Astrocyte of the cerebellum (primary cell): Measurements from ENCODE around the gene ANKRD44.

Experiments
- DNase-seq: peaks from one replicate; pipeline ENCODE4 v3.0.0-alpha.2; 2011; ENCODE audit warnings: low read depth
- H3K4me3 ChIP-seq: 2 replicates; pipeline ENCODE4 v1.5.1; 2011; ENCODE audit warnings: mild to moderate bottlenecking, low read depth, low read length, moderate library complexity
- CTCF ChIP-seq: IDR thresholded peaks from 2 replicates; pipeline ENCODE4 v1.5.1; 2012; ENCODE audit warnings: low read length, low read depth, moderate library complexity, mild to moderate bottlenecking; ENCODE audit errors: missing control alignments
- in situ Hi-C: cut with HindIII; loops from 2 replicates; pipeline ENCODE4 v1.10.0; 2017; ENCODE audit warnings: low sequenced_read_pairs

The ANKRD44 gene

GRCh38 chr2:197276156-197276555 lies 34.4 kb downstream of the ANKRD44 start:
- in situ Hi-C loops, result loop anchor here (5.0 kb wide), 1 partner anchor 64 kb away; no protein-coding TSS in a partner anchor
- no peak for DNase-seq
- TF ChIP-seq CTCF, result no peak
- no peak overlapping the region for H3K4me3 ChIP-seq

GRCh38 chr2:197274937-197275336 lies 35.6 kb downstream of the ANKRD44 start:
- in situ Hi-C loops, result loop anchor here (5.0 kb wide), 1 partner anchor 63 kb away; no protein-coding TSS in a partner anchor
- DNase-seq, result no peak
- H3K4me3 ChIP-seq, result no peak overlapping the region
- TF ChIP-seq CTCF, result no peak

GRCh38 chr2:197274349-197274748 lies 36.2 kb downstream of the ANKRD44 start:
- in situ Hi-C loops, result no loop called here
- H3K4me3 ChIP-seq, result no peak overlapping the region
- no peak for DNase-seq
- no peak for TF ChIP-seq CTCF

GRCh38 chr2:197273485-197273884 lies 37.1 kb downstream of the ANKRD44 start:
- DNase-seq, result no peak
- no peak overlapping the region for H3K4me3 ChIP-seq
- in situ Hi-C loops, result no loop called here
- no peak for TF ChIP-seq CTCF

GRCh38 chr2:197270601-197271000 lies 40.0 kb downstream of the ANKRD44 start:
- in situ Hi-C loops, result no loop called here
- H3K4me3 ChIP-seq, result no peak overlapping the region
- no peak for DNase-seq
- no peak for TF ChIP-seq CTCF

GRCh38 chr2:197269815-197270214 lies 40.8 kb downstream of the ANKRD44 start:
- no peak for TF ChIP-seq CTCF
- in situ Hi-C loops, result no loop called here
- no peak overlapping the region for H3K4me3 ChIP-seq
- DNase-seq, result no peak
